Pons (tissue), 1 donor: ENCODE results near the gene ORM2.
"Not testable (repeated sequence)": the region's sequence is repeated elsewhere in the genome, so short reads cannot be mapped to it uniquely, and the experiment has no call there.

Source experiments
- DNase-seq: peaks from one replicate; pipeline ENCODE4 v3.0.0-alpha.2; 2016; ENCODE audit warnings: low spot score

The ORM2 gene

GRCh38 chr9:114314881-114315722 lies 14.6 kb upstream of the ORM2 start:
- DNase-seq: no peak

GRCh38 chr9:114315723-114316363 lies 13.8 kb upstream of the ORM2 start:
- no peak for DNase-seq

GRCh38 chr9:114316605-114317230 lies 13.0 kb upstream of the ORM2 start:
- DNase-seq: no peak

GRCh38 chr9:114317665-114318357 lies 11.9 kb upstream of the ORM2 start:
- no peak for DNase-seq

- no peak for DNase-seq
Observed at GRCh38 chr9:114318416-114318815, 11.3 kb upstream of the ORM2 start.

GRCh38 chr9:114319147-114319546 lies 10.5 kb upstream of the ORM2 start:
- DNase-seq: no peak

GRCh38 chr9:114320710-114321109 lies 9.0 kb upstream of the ORM2 start:
- DNase-seq: not testable (repeated sequence)

GRCh38 chr9:114321759-114322158 lies 7.9 kb upstream of the ORM2 start:
- DNase-seq: no peak

- not testable (repeated sequence) for DNase-seq
Observed at GRCh38 chr9:114322160-114322818, 7.4 kb upstream of the ORM2 start.

GRCh38 chr9:114322831-114323531 lies 6.7 kb upstream of the ORM2 start, which contains the start of gene ORM1:
TSS of gene ORM1 (plus strand) at chr9:114323098. CDS start at chr9:114323134, 36 bp downstream.
- not testable (repeated sequence) for DNase-seq

GRCh38 chr9:114323849-114324248 lies 5.8 kb upstream of the ORM2 start:
- not testable (repeated sequence) for DNase-seq

- DNase-seq: no peak
Observed at GRCh38 chr9:114324492-114324891, 5.2 kb upstream of the ORM2 start.

GRCh38 chr9:114324965-114325364 lies 4.7 kb upstream of the ORM2 start:
- not testable (repeated sequence) for DNase-seq

GRCh38 chr9:114325684-114326254 lies 3.9 kb upstream of the ORM2 start:
- DNase-seq: not testable (repeated sequence)

GRCh38 chr9:114327749-114328148 lies 1.9 kb upstream of the ORM2 start:
- no peak for DNase-seq

- DNase-seq: not testable (repeated sequence)
Observed at GRCh38 chr9:114328357-114328820, 1.3 kb upstream of the ORM2 start.

- DNase-seq: not testable (repeated sequence)
Observed at GRCh38 chr9:114328937-114329624, 588 bp upstream of the ORM2 start.

- no peak for DNase-seq
Observed at GRCh38 chr9:114330636-114331035, 967 bp downstream of the ORM2 start.

GRCh38 chr9:114331229-114332195 lies 1.8 kb downstream of the ORM2 start:
- not testable (repeated sequence) for DNase-seq
